OCI-LY1 (cell line): ENCODE results near the gene CAMK2A.

Experiments
- H2AFZ ChIP-seq: fragments of 200-600 bp; sonication (generic), shearing (Covaris generic); 2 replicates; pipeline ENCODE4 v1.6.0; 2014; ENCODE audit warnings: antibody characterized with exemption, mild to moderate bottlenecking, low read length
- H3F3A ChIP-seq: fragments of 200-600 bp; sonication (generic), shearing (Covaris generic); 2 replicates; pipeline ENCODE4 v1.6.0; 2014; ENCODE audit warnings: mild to moderate bottlenecking, antibody characterized with exemption, low read length, moderate library complexity; ENCODE audit not compliant: insufficient read depth
- H3K27ac ChIP-seq: fragments of 200-600 bp; sonication (generic); 2 replicates; pipeline ENCODE4 v1.5.1; 2014; ENCODE audit warnings: low read length, mixed run types, mild to moderate bottlenecking, low read depth; ENCODE audit not compliant: poor library complexity, severe bottlenecking
- H3K27me3 ChIP-seq: fragments of 200-600 bp; sonication (generic); 2 replicates; pipeline ENCODE4 v1.6.0; 2014; ENCODE audit warnings: antibody characterized with exemption, mild to moderate bottlenecking, low read length, moderate library complexity; ENCODE audit not compliant: insufficient read depth
- H3K36me3 ChIP-seq: fragments of 200-600 bp; sonication (generic); 2 replicates; pipeline ENCODE4 v1.6.1; 2014; ENCODE audit warnings: mild to moderate bottlenecking, antibody characterized with exemption, low read length, moderate library complexity, mixed read lengths; ENCODE audit not compliant: insufficient read depth
- H3K4me1 ChIP-seq: fragments of 200-600 bp; sonication (generic); 2 replicates; pipeline ENCODE4 v1.5.1; 2014; ENCODE audit warnings: mild to moderate bottlenecking, low read length, moderate library complexity; ENCODE audit not compliant: insufficient read depth, severe bottlenecking
- H3K4me2 ChIP-seq: fragments of 200-600 bp; sonication (generic), shearing (Covaris generic); 2 replicates; pipeline ENCODE4 v1.6.1; 2014; ENCODE audit warnings: low read length
- H3K4me3 ChIP-seq: fragments of 200-600 bp; sonication (generic); 2 replicates; pipeline ENCODE4 v1.5.1; 2014; ENCODE audit warnings: low read length, low read depth, mild to moderate bottlenecking, mixed read lengths; ENCODE audit not compliant: poor library complexity, severe bottlenecking
- H3K79me2 ChIP-seq: fragments of 200-600 bp; shearing (Covaris generic); 2 replicates; pipeline ENCODE4 v1.6.1; 2016; ENCODE audit warnings: mixed run types, low read length, mixed read lengths; ENCODE audit not compliant: insufficient read depth
- H3K9ac ChIP-seq: fragments of 200-600 bp; sonication (generic), shearing (Covaris generic); 2 replicates; pipeline ENCODE4 v1.6.1; 2014; ENCODE audit warnings: mild to moderate bottlenecking, low read length, mixed read lengths
- H3K9me2 ChIP-seq: fragments of 200-600 bp; sonication (generic), shearing (Covaris generic); 2 replicates; pipeline ENCODE4 v1.6.1; 2014; ENCODE audit warnings: low read depth, mild to moderate bottlenecking, low read length, mixed read lengths
- H3K9me3 ChIP-seq: fragments of 200-600 bp; shearing (Covaris generic); 2 replicates; pipeline ENCODE4 v1.6.1; 2014; ENCODE audit warnings: low read length, mixed read lengths
- H4K20me1 ChIP-seq: fragments of 200-600 bp; sonication (generic), shearing (Covaris generic); 2 replicates; pipeline ENCODE4 v1.6.0; 2016; ENCODE audit warnings: mild to moderate bottlenecking, low read length; ENCODE audit not compliant: insufficient read depth
- CTCF ChIP-seq: fragments of 200-600 bp; sonication (generic), shearing (Covaris generic); IDR thresholded peaks from 2 replicates; pipeline ENCODE4 v1.5.1; 2017; ENCODE audit warnings: mild to moderate bottlenecking, antibody characterized with exemption, low read length, moderate library complexity, mixed read lengths
- EZH2 ChIP-seq: fragments of 200-600 bp; sonication (generic), shearing (Covaris generic); IDR thresholded peaks from 2 replicates; pipeline ENCODE4 v1.8.0; 2017; ENCODE audit warnings: borderline replicate concordance, mixed run types, mild to moderate bottlenecking, antibody characterized with exemption, low read length, moderate library complexity, mixed read lengths

CAMK2A gene

GRCh38 chr5:150291388-150292385, 2.1 kb upstream of the CAMK2A start:
- Histone ChIP-seq H3K4me1 (no peaks in the 10 kb centered on the region), H2AFZ (no peak overlapping the region), H3F3A (no peaks in the 10 kb centered on the region), H3K27me3 (no peaks in the 10 kb centered on the region; the same call in 1 of the 2 replicates), H3K79me2 (no peaks in the 10 kb centered on the region), H3K36me3 (no peaks in the 10 kb centered on the region), H4K20me1 (no peaks in the 10 kb centered on the region), H3K27ac (no peak overlapping the region), H3K9ac (no peak overlapping the region), H3K9me2 (no peaks in the 10 kb centered on the region), H3K9me3 (no peaks in the 10 kb centered on the region), H3K4me3 (no peak overlapping the region), H3K4me2 (no peak overlapping the region)
- no peak for TF ChIP-seq CTCF
- TF ChIP-seq EZH2, result no peak

- no peak overlapping the region for H3K9ac ChIP-seq
- no peak overlapping the region for H3K4me3 ChIP-seq
- H3K27me3 ChIP-seq, result peaks cover 8% of the 10 kb centered on the region
- TF ChIP-seq EZH2 (no peak), CTCF (no peak)
- H3K4me1 ChIP-seq, result no peaks in the 10 kb centered on the region
- no peaks in the 10 kb centered on the region for H3K36me3 ChIP-seq
- no peak overlapping the region for H3K27ac ChIP-seq
- H3K79me2 ChIP-seq, result no peaks in the 10 kb centered on the region
- H3K4me2 ChIP-seq, result no peak overlapping the region
- H3F3A ChIP-seq, result no peaks in the 10 kb centered on the region
- no peaks in the 10 kb centered on the region for H3K9me3 ChIP-seq
- no peak overlapping the region for H2AFZ ChIP-seq
- no peaks in the 10 kb centered on the region for H3K9me2 ChIP-seq
- no peaks in the 10 kb centered on the region for H4K20me1 ChIP-seq
Measured at GRCh38 chr5:150288791-150289190, 782 bp downstream of the CAMK2A start.

- no peak overlapping the region for H3K27ac ChIP-seq
- peaks cover 8% of the 10 kb centered on the region for H3K27me3 ChIP-seq
- no peak overlapping the region for H3K4me3 ChIP-seq
Measured at GRCh38 chr5:150288361-150288760, 1.2 kb downstream of the CAMK2A start.

More at GRCh38 chr5:150288361-150288760, 1.2 kb downstream of the CAMK2A start:
- H3F3A ChIP-seq, result no peaks in the 10 kb centered on the region
- no peak overlapping the region for H3K9ac ChIP-seq
- H3K9me3 ChIP-seq, result no peaks in the 10 kb centered on the region
- H3K79me2 ChIP-seq, result no peaks in the 10 kb centered on the region
- no peak for TF ChIP-seq EZH2
- TF ChIP-seq CTCF, result no peak
- H3K4me1 ChIP-seq, result no peaks in the 10 kb centered on the region
- H3K4me2 ChIP-seq, result no peak overlapping the region
- no peaks in the 10 kb centered on the region for H3K36me3 ChIP-seq
- H2AFZ ChIP-seq, result no peak overlapping the region
- no peaks in the 10 kb centered on the region for H4K20me1 ChIP-seq
- no peaks in the 10 kb centered on the region for H3K9me2 ChIP-seq
